Cardiac muscle cell (in vitro differentiated cells and primary cell): ENCODE measurements around the gene RAB9B. TPM values are rescaled to one million over a fixed set of nuclear protein-coding genes. Genes with fewer than 3 reads are reported as not detected.

ENCODE experiments used
- DNase-seq, 2 donors: peaks; one replicate each; pipeline versions ENCODE4 v3.0.0 to v3.0.0-alpha.2; 2010 to 2017; ENCODE audit warnings: low read depth in 1 of 2, low spot score in 1 of 2
- H3K27ac ChIP-seq: fragments of 200-600 bp; sonication (generic); 2 replicates; pipeline ENCODE4 v1.5.1; 2016
- H3K27me3 ChIP-seq: fragments of 200-600 bp; sonication (generic); 2 replicates; pipeline ENCODE4 v1.6.0; 2016; ENCODE audit warnings: control low read depth
- H3K36me3 ChIP-seq: fragments of 200-600 bp; sonication (generic); 2 replicates; pipeline ENCODE4 v1.5.1; 2016; ENCODE audit warnings: control low read depth
- H3K4me1 ChIP-seq: fragments of 200-600 bp; sonication (generic); 2 replicates; pipeline ENCODE4 v1.8.1; 2017; ENCODE audit warnings: low read depth, mild to moderate bottlenecking, mixed run types
- H3K4me3 ChIP-seq: fragments of 200-600 bp; sonication (generic); 2 replicates; pipeline ENCODE4 v1.5.1; 2016; ENCODE audit warnings: mild to moderate bottlenecking
- H3K9me3 ChIP-seq: fragments of 200-600 bp; sonication (generic); 2 replicates; pipeline ENCODE4 v1.5.1; 2017; ENCODE audit warnings: low read depth, mild to moderate bottlenecking, control low read depth
- CTCF ChIP-seq: IDR thresholded peaks from 2 replicates; pipeline ENCODE4 v1.5.1; 2012; ENCODE audit warnings: low read depth, mild to moderate bottlenecking, low read length
- polyA plus RNA-seq: library from polyadenylated mRNA; unstranded; fragments of >200 nt; fragmentation: Nextera tagmentation; extraction: Ambion mirVana; gene quantifications from 2 replicates; pipeline ENCODE4 v1.2.1, GENCODE V29; 2016
- total RNA-seq: library from RNA; depleted of rRNA; stranded (reverse); fragments of >200 nt; gene quantifications from 2 replicates; pipeline ENCODE4 v1.2.3, GENCODE V29; 2016

Gene RAB9B
- total and polyA plus RNA-seq, 2 experiments from 2014 or later, result 3.4 to 6.6 TPM

DNA sequence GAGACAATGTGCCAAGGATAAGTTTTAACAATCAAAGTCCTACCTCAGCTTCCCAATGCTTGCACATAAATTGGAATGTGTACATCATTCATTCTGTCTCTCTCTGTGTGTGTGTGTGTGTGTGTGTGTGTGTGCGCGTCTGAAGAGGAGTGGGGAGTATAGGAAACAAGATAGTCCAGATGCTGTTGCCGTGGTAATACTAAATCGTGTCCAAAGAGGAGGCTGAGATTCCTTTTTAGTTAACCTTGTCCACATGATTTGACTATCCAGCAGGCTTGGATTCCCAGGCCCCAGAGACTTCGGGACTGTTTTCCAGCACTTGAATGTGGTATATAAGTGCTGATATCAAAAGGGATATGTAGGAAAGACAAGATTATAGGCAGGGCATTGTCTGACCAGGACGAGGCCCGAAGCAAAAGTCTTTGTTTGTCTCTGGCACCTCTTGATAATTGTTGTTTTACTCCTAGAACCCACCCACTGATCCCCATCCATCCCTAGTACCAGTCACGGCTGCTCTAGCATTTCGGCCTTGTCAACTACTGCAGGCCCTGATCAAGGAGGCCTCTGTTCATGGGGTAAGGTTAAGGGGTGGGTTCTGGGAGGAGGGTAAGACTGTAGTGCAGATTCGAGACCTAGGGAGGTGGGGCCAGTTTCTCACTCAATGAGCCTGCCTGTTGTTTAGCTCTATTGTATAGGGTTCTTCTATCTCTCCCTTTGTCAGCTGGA is 51.6 kb downstream of the RAB9B start:
- Histone ChIP-seq H3K9me3 (no peaks in the 10 kb centered on the region), H3K27ac (no peak overlapping the region), H3K36me3 (no peaks in the 10 kb centered on the region), H3K4me3 (no peak overlapping the region), H3K27me3 (no peaks in the 10 kb centered on the region), H3K4me1 (no peaks in the 10 kb centered on the region)
- TF ChIP-seq CTCF, result no peak
- DNase-seq, result no peak

DNA sequence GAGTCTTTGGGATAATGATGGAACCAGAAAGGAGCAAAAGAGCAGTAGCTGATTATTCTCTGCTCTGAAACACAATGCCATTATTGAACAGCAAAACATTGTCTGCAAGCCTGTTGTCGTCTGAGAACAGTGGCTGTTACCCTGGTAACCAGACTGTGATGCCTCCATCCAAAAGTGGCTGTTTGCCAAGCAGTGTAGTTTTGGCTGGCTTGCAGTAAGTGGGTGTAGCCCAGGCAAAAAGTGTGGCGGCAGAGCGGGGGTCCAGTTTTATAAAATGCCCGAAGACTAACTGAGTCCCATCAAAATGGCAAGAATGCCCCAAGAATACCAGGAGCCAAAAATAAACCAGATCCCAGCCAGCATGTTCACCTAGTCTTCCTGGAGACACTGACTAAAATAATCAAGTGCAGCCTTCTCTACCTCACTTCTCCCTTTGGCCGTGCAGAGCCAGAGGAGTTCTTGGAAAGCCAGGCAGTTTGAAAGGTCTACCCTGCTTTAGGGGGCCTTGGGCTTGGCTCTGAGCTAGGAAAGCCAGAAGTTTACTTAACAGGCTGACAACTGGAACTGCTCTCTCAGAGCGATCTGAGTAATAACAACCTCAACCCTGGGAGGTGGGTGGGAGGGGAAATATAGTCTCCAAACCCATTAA is 52.8 kb downstream of the RAB9B start:
- Histone ChIP-seq H3K9me3 (no peaks in the 10 kb centered on the region), H3K4me3 (no peak overlapping the region), H3K27me3 (no peaks in the 10 kb centered on the region), H3K36me3 (no peaks in the 10 kb centered on the region), H3K27ac (no peak overlapping the region), H3K4me1 (no peaks in the 10 kb centered on the region)
- peak in 1 of 2 donors; percentile 66 for DNase-seq
- TF ChIP-seq CTCF, result no peak

DNA sequence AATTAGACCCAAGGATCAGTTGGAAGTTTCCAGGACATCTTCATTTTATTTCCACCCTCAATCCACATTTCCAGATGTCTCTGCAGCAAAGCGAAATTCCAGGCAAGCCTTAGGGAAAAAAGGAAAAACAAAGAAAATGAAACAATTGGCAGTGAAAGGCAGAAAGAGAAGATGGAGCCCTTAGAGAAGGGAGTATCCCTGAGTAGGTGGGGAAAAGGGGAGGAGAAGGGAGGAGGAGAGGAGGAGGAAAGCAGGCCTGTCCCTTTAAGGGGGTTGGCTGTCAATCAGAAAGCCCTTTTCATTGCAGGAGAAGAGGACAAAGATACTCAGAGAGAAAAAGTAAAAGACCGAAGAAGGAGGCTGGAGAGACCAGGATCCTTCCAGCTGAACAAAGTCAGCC is 55.5 kb downstream of the RAB9B start, which contains the start of gene PLP1:
PLP1 (plus strand) TSS at position 295 of the 400 bp plus-strand sequence. CDS start 156 bp downstream, outside the sequence.
- no peak for TF ChIP-seq CTCF
- no peak for DNase-seq

GRCh38 chrX:103774070-103774642 is 57.9 kb downstream of the RAB9B start:
- Histone ChIP-seq H3K4me1 (no peaks in the 10 kb centered on the region), H3K36me3 (no peaks in the 10 kb centered on the region), H3K27ac (no peak overlapping the region), H3K4me3 (no peak overlapping the region), H3K27me3 (no peaks in the 10 kb centered on the region), H3K9me3 (no peaks in the 10 kb centered on the region)
- peak; percentile 55 for TF ChIP-seq CTCF
- DNase-seq, result peak; percentile 17 to 75

More for the DNA sequence above, 55.5 kb downstream of the RAB9B start, which contains the start of gene PLP1:
- no peaks in the 10 kb centered on the region for H3K9me3 ChIP-seq
- H3K4me3 ChIP-seq, result no peak within 1 kb of the TSS
- H3K27me3 ChIP-seq, result no peaks in the 10 kb centered on the region
- no peaks in the 10 kb centered on the region for H3K4me1 ChIP-seq
- no peaks in the 10 kb centered on the region for H3K36me3 ChIP-seq
- no peak within 1 kb of the TSS for H3K27ac ChIP-seq

GRCh38 chrX:103773445-103773844 is 58.6 kb downstream of the RAB9B start:
- no peak for TF ChIP-seq CTCF
- H3K36me3 ChIP-seq, result no peaks in the 10 kb centered on the region
- H3K9me3 ChIP-seq, result no peaks in the 10 kb centered on the region
- no peaks in the 10 kb centered on the region for H3K4me1 ChIP-seq
- H3K27ac ChIP-seq, result no peak overlapping the region
- no peak for DNase-seq
- no peaks in the 10 kb centered on the region for H3K27me3 ChIP-seq
- H3K4me3 ChIP-seq, result no peak overlapping the region

Other genes with a start within 250 kb of the RAB9B start
- gene TCEAL4, start 246.7 kb downstream of the RAB9B start, total RNA-seq, result 65.9 and 77.6 TPM in 2 replicates
- 106 and 127 TPM in 2 replicates for gene TCEAL4, start 246.7 kb downstream of the RAB9B start, polyA plus RNA-seq
- gene TCEAL3, start 224.3 kb downstream of the RAB9B start, total RNA-seq, result 11.8 and 23.0 TPM in 2 replicates
- gene TCEAL3, start 224.3 kb downstream of the RAB9B start, polyA plus RNA-seq, result 16.5 and 20.0 TPM in 2 replicates
- gene TCEAL1, start 203.3 kb downstream of the RAB9B start, total RNA-seq, result 93.8 and 121 TPM in 2 replicates
- 51.5 and 66.3 TPM in 2 replicates for gene TCEAL1, start 203.3 kb downstream of the RAB9B start, polyA plus RNA-seq
- gene MORF4L2, start 145.6 kb downstream of the RAB9B start, total RNA-seq, result 796 and 838 TPM in 2 replicates
- gene MORF4L2, start 145.6 kb downstream of the RAB9B start, polyA plus RNA-seq, result 629 and 674 TPM in 2 replicates
- not detected in 2 replicates for gene TMEM31, start 121.3 kb downstream of the RAB9B start, total RNA-seq
- 1.7 and 1.8 TPM in 2 replicates for gene TMEM31, start 121.3 kb downstream of the RAB9B start, polyA plus RNA-seq
- gene PLP1, start 55.4 kb downstream of the RAB9B start, total RNA-seq, result 0.03 and 0.07 TPM in 2 replicates
- not detected in 2 replicates for gene PLP1, start 55.4 kb downstream of the RAB9B start, polyA plus RNA-seq
- 5.0 and 10.2 TPM in 2 replicates for gene TMSB15B, start 130.4 kb upstream of the RAB9B start, total RNA-seq
- gene TMSB15B, start 130.4 kb upstream of the RAB9B start, polyA plus RNA-seq, result 44.2 and 45.6 TPM in 2 replicates
- gene H2BW1, start 181.5 kb upstream of the RAB9B start, total RNA-seq, result not detected in 2 replicates
- not detected in 2 replicates for gene H2BW1, start 181.5 kb upstream of the RAB9B start, polyA plus RNA-seq
- gene H2BW2, start 207.7 kb upstream of the RAB9B start, total RNA-seq, result not detected in 2 replicates
- gene H2BW2, start 207.7 kb upstream of the RAB9B start, polyA plus RNA-seq, result not detected in 2 replicates
- 6.2 and 9.2 TPM in 2 replicates for gene TMSB15C, start 244.0 kb upstream of the RAB9B start, total RNA-seq
- gene TMSB15C, start 244.0 kb upstream of the RAB9B start, polyA plus RNA-seq, result 3.3 and 3.8 TPM in 2 replicates